Measurements from ENCODE around the gene PPP1R10.

Gene PPP1R10

DNA sequence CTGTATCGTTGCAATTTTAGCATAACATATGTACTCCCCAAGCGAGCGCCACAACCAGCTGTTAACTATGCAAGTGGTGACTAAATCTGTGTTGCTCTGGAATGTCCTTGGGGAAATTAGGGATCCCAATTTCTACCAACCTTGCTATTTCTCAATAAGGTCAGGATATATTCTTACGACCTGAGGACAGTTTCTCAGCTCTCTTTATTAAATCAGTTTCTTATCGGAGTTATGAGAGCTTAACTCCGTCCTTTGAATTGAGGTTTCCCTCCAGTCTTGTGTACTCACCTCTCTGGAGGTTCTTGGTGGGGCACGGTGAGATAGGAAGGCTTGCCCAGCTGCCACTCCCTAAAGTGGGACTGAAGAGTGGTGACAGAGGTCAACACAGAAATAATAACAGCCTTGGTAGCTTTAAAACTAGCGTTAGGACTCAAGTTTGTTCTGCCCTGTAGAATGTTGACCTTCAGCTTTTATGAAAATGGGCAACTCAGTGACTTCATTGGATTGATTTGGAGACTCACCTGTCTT lies 1.3 kb upstream of the PPP1R10 start:
- DNase-seq: no peak

DNA sequence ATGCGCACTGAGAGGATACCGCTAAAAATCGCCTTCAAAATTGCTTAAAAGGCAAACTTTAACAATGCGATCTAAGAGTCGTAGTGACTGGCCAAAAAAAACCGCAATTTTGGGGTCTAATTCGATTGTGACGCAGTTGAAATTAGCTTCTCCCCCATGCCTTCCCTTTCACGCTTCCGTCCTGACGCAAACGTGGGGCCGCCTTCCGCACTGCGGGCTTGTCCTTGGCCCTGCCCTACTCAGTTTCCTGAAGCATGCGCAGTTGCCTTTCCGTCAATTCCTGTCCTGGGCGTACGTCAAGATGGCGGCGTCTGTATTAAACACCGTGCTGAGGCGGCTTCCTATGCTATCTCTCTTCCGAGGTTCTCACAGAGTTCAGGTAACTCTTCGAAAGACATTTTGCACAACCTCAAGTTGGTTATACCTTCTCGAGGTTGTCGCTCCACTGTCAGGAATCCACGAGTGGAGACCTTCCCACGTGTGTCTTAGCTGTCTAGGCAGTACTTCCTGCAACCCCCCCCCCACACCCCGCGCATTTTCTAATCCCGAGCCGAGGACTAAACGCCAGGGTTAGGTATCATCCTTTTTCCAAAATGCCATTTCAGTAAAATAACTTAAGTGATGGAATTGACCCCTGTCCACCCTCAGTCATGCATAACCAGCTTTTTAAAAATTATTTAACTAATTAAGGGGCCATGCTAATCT lies 674 bp upstream of the PPP1R10 start, which contains the start of gene MRPS18B:
TSS of gene MRPS18B (plus strand) at position 276 of the 705 bp plus-strand sequence. CDS start at position 302, 26 bp downstream.
- DNase-seq: peak; percentile 92 to 93

DNA sequence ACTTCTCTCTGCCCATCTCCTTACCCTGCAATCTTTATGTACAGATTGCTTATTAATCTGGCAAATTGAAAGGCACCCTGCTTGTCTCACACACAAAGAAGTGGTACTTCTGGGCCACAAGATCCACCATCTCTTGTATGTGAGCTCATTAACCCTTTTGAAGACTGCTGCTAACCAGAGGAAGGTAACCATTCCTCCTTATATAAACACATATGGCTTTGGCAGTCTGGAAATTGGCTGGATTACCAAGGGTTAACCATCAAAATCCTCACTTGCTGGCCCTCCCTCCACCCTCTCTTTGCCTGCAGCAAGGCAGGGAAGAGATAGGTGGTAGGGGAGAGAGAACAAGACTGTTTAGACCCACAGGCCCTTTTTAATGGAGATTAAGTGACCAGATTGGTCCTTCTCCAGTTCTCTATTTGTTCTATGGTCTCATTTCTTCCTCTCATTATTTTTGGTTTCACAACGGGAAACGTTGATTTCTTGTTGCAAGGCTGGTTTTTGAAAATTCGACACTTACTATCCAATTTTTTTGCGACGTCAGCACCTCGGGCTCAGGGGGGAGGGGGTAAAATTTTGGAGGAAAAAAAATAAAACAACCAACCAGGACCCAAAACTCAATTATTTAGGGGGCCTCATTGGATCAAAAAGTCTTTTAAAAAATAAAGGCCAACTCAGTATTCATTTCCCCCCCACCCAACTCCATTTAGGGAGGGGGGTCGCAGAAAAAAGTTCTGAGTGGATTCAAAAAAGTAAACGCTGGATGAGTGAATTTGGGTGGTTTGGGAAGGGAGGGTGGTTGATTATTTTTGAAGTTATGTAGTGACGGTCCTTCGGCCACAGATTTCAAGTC lies 859 bp downstream of the PPP1R10 start:
- no peak for DNase-seq

DNA sequence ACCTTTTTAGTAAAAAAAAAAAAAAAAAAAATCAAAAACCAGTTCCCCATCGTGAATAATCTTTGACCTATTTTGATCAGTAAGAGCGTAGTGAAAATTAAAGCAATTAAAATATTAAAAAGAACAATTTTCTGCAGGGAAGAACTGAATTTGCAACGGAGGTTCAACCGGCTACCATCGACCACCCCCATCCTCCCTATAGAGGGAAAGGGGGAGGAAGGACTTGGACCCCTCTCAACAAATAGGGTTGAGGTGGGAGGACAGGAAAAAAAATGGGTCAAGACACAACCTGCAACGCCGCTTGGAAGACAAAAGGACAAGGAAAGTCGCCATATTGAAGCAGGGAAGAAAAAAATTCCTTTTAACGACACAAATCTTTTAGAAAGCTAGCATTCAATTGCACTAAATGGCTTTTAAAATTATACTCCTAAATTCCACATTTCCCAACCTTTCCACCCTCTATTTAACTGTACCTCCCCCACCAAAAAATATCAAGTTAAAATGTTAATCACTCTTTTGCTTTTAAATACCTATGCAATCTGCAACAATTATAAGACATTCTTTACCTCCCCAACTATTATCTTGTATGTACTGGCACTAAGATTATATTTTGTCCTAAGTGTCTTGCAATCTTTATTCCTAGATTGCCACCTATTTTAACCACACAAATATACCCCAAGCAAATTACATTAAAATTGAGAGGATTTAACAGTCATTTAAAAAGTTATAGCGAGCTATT lies 1.7 kb downstream of the PPP1R10 start:
- DNase-seq: no peak

DNA sequence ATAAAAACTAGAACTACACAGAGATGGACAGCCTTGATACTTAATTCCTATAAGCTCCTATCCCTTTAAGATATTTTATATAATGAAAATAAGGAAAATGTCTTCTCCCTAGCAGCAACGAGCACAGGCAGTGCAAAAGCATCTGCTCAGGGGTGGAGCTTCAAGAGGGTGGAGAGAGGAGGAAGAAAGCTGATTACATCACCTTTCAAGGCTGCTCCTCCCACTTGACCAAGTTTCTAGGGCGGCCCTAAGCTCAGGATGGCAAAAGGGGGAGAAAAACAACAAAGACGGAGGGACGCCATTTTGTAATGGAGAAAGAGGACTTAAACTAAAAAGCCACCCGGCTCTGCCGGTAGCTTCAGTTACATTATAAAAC lies 2.2 kb downstream of the PPP1R10 start:
- peak; percentile 69 to 72 for DNase-seq

DNA sequence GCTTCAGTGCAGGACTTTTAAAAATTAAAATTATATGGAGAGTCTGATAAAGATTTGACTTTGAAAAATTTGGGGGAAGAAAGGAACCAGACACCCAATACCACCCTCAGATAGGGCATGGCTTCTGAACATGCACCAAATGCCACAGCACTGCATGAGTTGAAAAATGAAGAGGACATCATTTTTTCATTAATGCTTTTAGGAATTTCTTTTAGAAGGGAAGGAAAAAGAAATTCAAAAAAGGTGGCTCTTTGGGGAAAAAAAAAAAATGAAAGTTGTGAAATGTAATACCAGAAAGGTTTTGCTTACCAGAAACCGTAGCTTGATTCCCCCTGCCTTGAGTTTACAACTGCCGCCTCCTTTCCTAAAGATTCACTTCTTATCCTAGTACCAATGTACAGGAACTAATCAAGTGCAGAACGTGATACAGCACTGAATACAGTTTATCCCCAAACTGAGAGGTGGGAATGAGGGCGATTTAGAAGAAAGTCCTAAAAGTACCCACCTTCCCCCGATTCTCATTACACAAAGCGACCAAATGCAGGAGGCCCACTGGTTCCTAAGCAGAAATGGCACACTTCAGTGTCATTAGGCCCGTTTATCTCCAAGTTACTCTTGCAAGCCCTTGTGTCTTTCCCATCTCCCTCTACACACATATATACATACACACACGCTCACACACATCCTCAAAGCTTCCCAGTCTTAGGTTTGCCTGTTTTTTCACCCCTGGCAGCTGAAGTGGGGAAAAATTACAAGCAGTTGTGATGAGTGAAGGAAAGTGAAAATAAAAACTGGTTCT lies 2.8 kb downstream of the PPP1R10 start:
- no peak for DNase-seq

DNA sequence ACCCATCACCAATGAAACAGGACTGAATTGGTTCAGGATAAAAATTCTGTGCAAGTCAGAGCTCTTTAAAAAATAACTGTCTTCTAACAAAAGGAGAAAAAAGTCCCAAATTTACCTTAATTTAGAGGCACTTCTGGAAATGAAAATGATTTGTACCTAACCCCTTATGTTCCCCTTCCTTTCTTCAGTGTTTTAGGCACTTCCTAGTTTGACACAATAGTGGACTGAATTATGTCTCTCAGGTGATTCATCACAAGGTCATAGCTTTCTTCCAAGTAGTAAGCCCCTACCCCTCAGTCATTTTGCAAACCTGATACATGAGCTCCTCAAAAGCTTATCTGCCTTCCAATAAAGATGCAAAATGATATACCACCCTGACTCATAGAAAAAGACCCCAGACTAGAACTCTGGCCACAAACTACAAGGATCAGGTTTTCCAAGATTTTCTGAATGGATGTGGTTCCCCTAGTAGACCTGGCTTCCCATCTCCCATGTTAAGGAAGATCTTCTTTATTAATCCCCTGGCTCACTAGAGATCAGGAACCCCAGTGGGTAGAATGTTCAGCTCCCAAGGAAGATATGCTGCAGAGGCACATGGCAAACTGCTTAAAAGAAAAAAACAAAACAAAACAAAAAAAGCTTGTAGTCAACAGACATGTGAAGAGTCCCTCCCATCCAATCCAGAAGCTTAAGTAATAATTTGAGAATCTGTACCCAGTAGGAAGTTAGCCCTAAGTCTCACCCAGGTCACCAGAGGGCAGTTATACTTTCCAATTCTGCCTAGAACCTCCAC lies 3.6 kb downstream of the PPP1R10 start:
- no peak for DNase-seq

DNA sequence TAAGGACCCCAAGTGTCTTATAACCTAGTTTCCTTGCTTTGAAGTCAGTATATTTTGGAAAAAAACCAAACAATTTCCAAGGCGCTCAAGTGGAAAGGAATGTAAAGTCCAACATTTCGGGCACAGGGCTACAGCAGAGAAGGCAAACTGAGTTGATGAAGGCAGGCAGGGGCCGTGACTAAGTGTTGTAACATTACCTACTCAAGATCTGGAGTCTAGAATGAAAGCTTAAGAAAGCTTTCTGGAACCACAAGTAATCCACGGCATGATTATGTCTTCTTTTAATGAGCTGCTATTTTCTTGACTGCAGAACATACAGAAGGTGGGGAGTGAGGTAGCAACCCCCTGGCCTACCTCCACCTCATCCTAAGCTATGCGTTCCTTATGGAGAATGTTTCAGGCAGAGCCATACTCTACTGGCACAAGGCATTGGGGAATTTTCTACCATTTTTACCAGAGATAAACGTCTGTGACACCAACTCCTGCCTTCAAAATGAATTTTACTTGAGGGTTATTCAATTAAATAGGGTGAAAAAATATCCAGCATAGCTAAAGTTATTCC lies 4.3 kb downstream of the PPP1R10 start:
- DNase-seq: no peak

DNA sequence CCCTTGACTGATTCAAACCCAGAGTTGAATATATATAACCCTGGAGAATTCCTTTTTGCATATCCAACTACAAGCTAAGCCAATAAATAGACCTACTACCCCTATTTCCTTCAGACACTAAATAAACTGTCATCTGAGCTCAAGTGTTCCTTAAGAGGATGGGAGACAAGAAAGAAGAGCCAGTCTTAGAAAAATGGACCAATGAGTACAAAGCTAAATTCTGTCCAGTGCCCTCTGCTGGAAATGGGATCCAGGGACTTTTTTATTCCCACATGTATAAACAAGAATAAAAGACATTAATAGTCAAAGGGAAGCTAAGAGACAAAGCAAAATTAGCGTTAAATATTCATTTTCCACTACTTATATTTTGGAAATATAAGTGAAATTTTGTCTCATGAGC lies 4.8 kb downstream of the PPP1R10 start:
- no peak for DNase-seq

DNA sequence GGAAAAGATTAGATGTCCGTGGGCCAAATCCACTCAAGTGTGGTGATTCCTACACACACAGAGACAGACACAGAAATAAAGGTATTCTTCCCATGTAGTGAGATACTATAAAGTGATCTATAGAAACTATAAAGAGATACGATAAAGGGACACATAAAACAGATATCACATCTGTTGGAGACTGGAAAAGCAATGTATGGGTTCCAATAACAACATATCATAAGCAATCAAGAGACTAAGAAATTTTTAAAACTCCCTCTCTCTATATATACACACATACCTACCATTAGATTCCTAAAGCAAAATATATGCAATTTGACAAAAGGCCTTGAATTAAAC lies 5.2 kb downstream of the PPP1R10 start:
- no peak for DNase-seq

DNA sequence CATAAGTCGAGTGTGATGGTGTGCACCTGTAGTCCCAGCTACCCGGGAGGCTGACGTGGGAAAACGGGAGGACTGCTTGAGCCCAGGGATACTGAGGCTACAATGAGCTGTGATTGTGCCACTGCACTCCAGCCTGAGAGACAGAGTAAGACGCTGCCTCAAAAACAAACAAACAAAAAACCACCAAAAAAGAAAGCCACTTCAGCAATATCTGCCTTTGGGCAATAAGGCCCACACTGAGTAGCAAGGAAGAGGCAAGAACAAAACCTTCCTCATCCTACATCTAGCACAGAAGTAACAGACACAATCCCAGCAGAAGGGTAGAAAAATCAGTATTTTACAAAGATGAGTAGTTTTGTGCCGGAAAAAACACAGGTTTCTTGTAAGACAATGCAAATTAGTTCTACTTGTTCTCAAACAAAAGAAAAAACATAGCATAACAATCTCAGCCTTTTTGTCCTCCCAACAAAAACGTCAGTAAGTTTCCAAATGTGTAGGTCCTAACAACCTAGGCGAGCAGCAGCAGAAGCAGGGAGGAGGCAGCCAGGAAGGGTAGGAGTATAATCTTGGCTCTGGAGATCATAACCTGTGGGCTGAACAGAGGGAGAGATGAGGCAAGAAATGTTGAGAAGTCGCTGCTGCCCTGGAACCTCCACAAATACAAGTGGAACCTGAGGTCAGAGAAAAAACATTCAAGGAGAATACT lies 5.7 kb downstream of the PPP1R10 start:
- no peak for DNase-seq

DNA sequence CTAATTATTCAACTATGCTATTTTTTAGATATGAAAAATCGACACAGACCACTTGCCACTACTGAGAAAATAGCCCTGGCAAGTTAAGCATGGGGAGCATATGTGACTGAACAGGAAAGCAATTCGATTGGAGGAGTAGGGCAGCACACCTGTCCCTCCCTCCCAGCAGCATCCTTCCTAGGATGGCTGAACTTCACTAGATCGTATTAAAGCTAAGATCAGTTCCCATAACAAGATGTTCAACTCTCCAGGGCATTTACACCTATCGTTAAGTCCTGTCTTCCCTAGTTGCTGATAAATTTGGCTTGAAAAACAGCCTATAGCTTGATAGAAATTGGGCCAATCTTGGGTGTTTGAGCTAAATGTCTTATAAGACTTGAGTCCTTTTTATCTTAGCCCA lies 7.0 kb downstream of the PPP1R10 start:
- DNase-seq: no peak

DNA sequence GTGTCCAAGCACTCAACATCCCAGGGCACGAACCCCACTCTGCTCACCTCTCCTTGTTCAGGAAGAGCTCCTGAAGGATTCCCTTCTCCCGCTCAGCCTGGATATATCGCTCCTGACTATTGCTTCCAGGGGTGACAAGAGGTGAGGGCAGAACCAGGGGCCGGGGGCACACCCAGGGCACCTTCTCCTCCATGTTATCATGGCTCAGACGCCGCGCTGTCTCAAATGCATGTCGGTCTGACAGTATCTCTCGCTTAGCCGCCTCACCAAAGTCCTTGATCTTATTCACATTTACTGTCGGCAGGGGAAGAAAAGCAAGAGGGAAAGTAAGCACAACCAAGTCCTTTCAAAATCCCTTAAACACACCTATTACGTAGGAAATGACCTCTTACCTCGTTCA lies 13.1 kb downstream of the PPP1R10 start:
- DNase-seq: no peak

DNA sequence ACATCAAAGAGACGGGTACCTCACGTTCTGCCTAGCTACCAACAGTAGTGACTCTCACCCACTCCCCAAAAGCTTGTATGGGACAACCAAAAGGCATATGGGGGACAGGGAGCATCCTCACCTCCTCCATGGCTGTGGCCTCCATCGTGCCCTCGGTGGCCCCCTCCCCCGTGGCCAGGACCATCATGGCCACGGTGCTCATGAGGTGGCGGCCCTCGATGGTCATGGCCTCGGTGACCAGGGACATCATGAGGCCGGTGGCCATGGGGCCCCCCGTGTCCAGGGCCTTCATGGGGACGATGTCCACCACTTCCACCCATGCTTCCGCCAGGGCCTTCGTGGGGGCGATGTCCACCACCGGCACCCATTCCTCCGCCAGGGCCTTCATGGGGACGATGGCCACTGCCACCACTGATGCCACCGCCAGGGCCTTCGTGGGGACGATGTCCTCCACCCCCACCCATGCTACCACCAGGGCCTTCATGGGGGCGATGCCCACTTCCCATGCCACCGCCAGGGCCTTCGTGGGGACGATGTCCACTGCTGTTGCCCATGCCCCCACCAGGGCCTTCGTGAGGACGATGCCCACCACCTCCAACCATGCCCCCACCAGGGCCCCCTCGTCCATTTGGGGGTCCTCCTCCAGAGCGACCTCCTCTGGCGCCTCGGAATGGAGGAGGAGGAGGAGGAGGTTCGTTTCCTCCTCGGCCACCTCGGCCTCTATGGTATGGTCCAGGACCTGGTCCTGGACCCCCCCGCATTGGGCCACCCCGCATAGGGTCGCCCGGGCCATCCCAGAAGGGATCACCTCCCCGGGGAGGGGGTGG lies 15.0 kb downstream of the PPP1R10 start:
- no peak for DNase-seq

DNA sequence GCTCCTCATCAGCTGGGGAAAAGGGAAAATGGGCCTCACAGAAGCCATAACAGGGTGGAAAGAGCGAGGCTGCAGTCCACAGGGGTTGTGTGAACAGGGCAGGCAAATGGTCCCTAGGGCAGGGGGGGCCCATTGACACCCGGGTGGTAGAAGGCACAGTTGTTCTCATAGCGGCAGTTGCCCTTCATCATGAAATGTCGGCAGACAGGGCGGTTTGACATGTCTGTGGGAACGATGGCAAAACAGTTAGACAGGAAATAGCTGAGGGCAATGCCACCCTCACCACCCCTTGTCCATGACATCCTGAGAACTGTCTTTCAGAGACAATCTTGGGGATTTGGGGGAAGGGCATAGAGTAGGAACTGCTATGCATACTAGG lies 15.6 kb downstream of the PPP1R10 start:
- DNase-seq: no peak

DNA sequence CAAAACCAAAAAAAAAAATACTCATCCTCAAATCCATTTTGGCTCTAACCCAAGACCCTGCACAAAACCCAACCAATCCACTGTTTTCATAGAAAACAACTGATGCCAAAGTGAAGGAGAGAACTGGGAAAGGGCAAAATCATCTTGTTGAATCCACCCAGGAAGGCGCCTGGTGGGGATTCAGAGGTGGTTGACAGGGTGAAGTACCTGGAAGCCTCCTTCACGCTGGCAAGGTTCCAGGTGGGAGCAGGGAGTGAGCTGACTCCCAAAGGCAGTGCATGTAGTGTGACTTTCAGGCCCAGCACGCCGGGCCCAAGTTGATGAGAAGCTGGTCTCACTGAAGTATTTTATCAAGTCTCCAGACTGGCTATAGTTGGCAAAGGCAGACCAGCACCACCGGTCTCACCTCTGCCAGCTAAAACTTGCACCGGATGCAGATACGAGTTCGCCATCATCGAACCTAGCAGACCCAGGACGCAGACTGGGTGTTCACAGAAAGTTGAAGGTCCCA lies 16.5 kb downstream of the PPP1R10 start:
- DNase-seq: no peak

DNA sequence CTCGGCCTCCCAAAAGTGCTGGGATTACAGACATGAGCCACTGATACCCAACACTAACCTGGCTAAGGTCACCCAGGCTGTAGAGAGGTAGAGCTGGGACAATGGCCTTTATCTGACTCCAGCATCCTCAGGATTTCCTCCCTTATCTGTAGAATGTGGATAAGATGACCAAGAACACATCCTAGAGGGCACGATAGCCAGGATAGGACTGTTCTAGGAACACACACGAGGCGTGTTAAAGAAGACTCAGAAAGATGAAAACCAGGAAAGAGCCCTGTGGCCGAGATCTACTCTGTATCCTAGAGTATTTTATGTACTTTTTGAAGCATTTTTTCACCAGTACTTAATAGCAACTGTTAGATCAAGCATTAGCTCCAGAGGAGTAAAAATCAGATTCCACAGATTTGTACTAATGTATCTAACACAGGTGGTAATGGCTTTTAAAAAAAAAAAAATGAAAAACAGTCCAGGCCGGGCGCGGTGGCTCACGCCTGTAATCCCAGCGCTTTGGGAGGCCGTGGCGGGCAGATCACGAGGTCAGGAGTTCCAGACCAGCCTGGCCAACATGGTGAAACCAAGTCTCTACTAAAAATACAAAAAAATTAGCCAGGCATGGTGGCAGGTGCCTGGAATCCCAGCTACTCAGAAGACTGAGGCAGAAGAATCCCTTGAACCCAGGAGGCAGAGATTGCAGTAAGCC lies 17.3 kb downstream of the PPP1R10 start:
- DNase-seq: no peak

DNA sequence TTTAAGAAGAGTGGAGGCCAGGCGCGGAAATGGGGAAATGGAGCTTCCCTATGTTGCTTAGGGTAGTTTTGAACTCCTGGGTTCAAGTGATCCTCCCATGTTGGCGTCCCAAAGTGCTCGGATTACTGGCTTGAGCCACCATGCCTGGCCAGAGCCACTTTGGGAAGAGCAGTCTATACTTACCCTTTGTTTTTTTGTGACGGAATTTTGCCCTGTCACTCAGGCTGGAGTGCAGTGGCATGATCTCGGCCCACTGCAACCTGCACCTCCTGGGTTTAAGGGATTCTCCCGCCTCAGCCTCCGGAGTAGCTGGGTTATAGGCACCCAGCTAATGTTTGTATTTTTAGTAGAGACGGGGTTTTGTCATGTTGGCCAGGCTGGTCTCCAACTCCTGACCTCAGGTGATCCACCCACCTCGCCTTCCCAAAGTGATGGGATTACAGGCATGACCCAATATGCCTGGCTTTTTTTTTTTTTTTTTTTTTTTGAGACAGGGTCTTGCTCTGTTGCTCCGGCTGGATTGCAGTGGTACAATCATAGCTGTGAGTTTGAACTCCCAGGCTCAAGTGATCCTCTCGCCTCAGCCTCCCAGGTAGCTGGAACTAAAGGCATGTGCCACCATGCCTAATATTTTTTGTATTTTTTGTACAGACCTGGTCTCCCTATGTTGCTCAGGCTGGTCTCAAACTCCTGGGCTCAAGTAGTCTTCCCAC lies 18.0 kb downstream of the PPP1R10 start:
- no peak for DNase-seq

All from stimulated activated CD4-positive, alpha-beta T cell treated with anti-CD3 and anti-CD28 coated beads, Interleukin-2, amount 100 ng/mL, for 48 hours (primary cell).